Activated CD4-positive, alpha-beta T cell treated with anti-CD3 and anti-CD28 coated beads for 1 hour (primary cell): ENCODE results near the gene DNMT3L.
"Not testable (repeated sequence)": the region's sequence is repeated elsewhere in the genome, so short reads cannot be mapped to it uniquely, and the experiment has no call there.

ENCODE experiments used
- DNase-seq: peaks from one replicate; pipeline ENCODE4 v3.0.0-alpha.2; 2020

DNMT3L gene

GRCh38 chr21:44241281-44241680 is 20.4 kb downstream of the DNMT3L start:
- DNase-seq: not testable (repeated sequence)

DNA sequence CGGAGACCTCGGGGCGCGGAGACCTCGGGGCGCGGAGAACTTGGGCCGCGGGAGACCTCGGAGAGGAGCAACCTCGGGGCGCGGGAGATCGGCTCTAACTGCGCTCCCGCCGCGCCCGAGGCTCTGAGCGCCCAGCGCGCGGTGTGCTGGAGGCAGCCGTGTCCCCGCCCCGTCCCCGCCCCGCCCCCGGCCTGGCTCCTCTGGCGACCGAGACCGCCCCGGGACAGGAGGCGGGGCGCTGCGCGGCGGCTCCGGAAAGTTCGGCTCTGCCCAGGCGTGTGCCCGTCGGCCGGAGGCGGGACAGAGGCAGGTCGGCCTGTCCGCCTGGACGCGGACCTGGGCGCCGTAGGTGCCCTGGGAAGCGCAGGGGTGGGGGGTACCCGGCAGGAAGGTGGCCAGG is 20.9 kb downstream of the DNMT3L start, which contains the start of gene ICOSLG:
Gene ICOSLG, minus strand, starts transcription at position 102 of the 400 bp plus-strand sequence. CDS start 126 bp downstream, outside the sequence.
- not testable (repeated sequence) for DNase-seq

GRCh38 chr21:44240353-44240752 is 21.3 kb downstream of the DNMT3L start:
- not testable (repeated sequence) for DNase-seq

- DNase-seq: not testable (repeated sequence)
Observed at GRCh38 chr21:44229561-44229960, 32.1 kb downstream of the DNMT3L start.

DNA sequence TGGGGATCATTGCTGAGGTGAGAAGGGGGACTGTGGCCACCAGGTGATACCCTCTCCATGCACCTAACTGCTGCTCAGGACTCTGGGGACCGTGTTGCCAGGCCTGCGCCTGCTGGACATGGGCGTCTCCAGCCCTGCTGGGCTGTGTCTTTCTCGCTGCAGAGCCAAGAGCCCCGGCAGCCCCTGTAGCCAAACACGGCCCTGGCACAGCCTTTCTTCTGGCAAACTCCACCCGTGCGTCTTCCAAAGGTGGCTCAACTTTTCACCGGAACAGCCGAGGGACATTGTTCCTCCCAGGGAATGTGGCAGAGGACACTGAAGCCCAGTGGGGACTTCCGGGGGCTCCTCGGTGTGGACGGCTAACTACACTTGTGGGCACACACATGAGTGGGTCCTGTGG is 33.6 kb downstream of the DNMT3L start:
- not testable (repeated sequence) for DNase-seq

DNA sequence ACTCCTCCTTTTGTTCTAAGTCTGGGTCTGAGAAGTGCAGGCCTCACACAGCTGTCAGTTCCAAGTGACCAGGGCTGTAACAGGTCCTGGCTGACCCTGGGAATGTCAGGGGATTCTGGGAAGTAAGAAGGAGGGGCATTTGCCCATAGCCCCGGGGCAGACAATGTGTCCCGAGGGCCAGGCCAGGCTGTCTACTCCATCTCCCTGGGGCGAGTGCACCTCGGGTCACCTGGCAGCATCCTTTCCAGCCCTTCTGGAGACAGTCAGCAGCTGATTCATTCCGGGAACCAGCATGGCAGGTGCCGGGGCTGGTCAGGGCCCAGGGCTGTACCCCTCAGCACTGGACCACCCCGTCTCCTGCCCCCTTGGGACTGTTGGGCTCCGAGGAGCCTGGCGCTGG is 34.1 kb downstream of the DNMT3L start:
- not testable (repeated sequence) for DNase-seq

- DNase-seq: not testable (repeated sequence)
Observed at GRCh38 chr21:44225605-44226004, 36.1 kb downstream of the DNMT3L start.

GRCh38 chr21:44223334-44223733 is 38.4 kb downstream of the DNMT3L start:
- DNase-seq: not testable (repeated sequence)

DNA sequence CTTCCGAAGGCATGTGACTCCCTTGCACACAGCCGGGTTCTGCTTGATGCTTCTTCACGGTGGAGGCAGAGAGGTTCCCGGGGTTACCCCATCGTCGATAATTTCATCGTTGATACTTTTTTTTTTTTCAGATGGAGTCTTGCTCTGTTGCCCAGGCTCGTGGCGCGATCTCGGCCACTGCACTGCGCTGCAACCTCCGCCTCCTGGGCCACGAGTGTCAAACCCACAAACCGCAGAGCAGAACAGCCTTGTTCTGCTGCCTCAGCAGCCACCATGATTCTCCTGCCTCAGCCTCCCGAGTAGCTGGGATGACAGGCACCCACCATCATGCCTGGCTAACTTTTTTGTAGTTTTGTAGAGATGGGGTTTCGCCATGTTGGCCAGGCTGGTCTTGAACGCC is 41.0 kb downstream of the DNMT3L start:
- not testable (repeated sequence) for DNase-seq

DNA sequence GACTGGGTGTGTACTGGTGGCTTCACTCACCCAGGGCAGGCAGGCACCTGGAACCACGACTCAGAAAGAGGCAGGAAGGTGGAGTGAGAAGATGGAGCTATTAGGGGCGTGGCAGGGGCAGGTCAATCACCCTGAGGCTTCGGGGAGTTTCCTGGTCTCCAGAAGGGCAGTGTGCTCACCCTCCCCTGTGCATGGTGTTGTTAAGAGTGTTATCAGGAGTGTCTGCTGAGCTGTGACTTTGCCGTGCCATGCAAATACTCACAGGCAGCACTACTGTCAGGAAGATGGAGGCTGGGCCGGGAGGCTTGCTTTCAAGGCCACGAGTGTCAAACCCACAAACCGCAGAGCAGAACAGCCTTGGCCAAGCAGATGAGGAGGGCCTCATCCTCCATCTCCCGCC is 43.2 kb downstream of the DNMT3L start:
- DNase-seq: not testable (repeated sequence)

DNA sequence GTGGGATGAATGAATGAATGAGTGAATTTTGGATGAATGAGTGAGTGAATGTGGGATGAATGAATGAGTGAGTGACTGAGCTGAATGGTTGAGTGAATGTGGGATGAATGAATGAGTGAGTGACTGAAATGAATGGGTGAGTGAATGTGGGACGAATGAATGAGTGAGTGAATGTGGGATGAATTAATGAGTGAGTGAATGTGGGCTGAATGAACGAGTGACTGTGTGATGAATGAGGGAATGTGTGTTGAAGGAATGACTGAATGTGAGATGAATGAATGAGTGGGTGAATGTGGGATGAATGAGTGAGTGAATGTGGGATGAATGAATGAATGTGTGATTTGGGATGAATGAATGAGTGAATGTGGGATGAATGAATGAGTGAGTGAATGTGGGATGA is 49.7 kb downstream of the DNMT3L start:
- not testable (repeated sequence) for DNase-seq

DNA sequence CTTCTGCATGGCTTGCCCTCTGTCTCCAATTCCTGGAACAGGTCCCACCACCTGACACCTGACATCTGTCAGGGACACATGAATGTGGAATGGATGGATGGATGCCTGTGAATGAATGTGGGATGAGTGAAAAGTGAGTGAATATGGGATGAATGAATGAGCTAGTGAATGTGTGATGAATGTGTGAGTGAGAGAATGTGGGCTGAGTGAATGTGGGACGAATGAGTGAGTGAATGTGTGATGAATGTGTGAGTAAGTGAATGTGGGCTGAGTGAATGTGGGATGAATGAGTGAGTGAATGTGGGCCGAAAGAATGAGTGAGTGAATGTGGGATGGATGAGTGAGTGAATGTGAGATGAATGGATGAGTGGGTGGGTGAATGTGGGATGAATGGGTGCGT is 50.1 kb downstream of the DNMT3L start:
- not testable (repeated sequence) for DNase-seq

GRCh38 chr21:44207860-44208646 is 53.6 kb downstream of the DNMT3L start:
- DNase-seq: not testable (repeated sequence)

- not testable (repeated sequence) for DNase-seq
Observed at GRCh38 chr21:44206698-44207676, 54.7 kb downstream of the DNMT3L start.

DNA sequence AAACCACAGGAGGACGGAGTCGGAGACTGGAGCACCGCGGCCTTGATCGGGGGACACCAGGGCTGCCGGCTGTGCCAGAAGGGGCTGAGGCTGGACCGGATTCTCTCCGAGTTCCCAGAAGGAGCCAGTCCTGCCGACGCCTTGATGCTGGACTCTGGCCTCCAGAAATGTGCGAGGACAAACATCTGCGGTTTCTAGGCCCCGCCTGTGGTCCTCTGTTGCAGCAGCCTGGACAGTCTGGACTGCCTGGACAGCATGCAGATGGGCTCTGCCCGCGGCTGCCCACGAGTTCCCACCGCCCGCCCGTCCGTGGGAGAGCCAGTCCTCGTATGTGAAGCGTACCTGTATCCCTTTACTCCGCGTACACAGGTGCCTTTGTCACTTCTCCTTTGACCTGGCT is 55.5 kb downstream of the DNMT3L start:
- DNase-seq: not testable (repeated sequence)

DNA sequence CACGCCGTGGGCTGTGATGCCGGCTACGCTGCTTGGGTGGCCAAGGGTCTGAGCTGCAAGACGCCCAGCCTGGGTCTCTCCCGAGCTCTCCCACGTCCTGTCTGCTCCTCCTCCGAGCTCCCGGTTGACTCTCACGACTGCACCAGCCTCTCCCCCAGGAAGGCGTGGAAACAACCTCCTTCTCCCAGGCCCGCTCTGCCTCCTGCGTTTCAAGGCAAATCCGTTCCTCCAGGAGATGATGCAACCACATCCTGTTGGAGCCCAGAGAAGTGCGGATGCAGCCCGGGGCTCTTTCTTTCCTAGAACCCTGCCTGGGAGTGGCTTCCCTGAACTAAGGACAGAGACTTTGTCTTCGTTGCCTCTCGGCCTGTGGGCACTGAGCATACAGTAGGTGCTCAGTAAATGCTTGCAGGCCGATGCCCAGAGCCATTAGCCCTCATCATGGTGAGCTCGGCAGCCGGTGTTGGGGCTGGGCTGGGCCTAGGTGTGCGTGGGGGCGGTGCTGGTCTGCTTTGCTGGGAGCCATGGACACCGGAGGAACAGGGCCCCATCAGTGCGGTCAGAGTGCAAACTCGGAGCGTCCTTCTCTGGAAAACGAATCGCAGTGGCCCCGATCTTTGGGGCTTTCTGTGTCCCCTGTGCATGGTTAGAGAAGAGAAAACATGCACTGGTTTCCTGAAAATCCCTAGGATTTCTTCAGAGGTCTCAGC is 59.0 kb downstream of the DNMT3L start:
- not testable (repeated sequence) for DNase-seq

DNA sequence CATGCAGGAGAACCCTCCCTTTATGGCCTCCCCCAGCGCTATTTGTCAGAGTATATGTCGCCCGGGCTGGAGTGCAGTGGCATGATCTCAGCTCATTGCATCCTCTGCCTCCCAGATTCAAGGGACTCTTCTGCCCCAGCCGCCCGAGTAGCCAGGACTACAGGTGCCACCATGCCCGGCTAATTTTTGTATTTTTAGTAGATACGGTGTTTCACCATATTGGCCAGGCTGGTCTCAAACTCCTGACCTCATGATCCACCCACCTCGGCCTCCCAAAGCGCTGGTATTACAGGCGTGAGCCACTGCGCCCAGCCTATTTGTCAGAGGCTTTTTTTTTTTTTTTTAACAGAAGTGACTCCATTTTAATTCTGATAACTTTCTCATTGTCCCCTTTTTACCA is 61.7 kb downstream of the DNMT3L start:
- not testable (repeated sequence) for DNase-seq

DNA sequence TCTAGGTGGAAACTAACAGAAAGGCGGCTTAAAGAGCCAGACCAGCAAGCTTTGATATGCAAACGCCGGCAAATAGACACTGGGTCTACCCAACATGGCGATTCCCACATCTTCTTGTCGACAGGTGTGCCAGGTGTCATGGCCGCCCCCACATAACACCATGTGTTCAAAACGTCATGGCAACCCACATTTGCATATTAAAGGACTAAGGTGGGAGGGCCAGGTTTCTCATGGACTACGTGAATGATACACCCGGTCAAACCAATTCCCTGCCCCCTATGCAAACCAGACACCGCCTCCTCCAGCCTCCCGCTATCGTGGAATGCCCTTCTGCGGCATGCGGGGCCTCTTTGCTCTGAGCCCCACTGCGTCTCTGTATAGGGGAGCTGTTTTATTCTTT is 62.2 kb downstream of the DNMT3L start:
- DNase-seq: no peak

DNA sequence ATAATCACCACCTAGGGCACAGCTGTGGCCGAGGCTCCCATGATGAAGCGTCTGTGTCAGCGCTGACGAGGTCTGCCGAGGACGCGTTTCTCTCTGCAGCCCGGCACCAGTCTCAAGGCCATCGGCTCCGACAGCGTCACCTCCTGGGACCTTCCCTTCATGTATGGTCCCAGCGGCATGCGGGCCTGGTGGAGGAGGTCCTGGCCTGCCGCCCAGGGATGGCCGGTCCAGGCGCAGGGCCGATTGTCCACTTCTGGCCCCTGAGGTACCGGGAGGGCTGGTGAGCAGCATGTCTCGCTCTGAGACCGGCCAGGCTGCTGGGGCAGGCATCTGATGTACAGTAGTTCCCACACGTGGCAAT is 64.6 kb downstream of the DNMT3L start:
- not testable (repeated sequence) for DNase-seq
